ENCODE measurements around the gene JAG1.

The JAG1 gene

DNA sequence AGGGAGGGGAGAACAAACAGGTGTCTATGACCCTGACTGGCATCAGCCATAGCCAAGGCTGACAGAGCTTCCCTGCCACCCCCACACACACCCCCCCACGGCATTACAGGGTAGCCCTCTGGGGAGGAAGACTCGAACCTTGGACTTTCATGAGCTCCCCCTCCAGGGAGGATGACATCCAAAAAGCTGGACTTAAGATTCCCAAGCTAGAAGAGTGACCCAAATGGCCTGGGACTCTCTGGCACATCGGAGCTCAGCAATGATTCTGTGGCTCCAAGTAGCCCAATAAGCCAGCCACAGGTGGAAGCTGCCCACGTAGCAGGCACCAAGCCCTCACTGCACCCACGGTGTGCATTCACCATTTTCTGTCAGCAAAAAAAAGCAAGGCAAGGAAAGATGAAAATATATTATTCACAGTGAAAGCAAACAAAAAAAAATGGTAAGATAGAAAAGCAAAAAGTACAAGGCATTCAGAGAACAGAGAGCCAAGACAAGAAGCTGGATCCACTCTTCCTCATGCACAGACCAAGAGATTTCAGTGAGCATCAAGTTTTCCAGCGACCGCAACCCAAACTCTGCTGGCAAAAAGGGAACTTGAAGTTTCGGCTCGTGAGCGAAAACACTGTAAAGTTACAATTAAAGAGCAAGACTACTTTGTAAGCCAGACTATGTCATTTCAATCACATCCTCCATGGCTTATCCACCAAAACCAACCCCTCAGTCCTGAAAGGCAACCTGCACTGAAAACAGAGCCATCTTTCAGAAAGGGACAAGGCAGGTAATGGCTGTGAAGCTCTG lies 10.9 kb downstream of the JAG1 start:
- no peak for ATAC-seq (replicated peaks; ENCODE audit: extremely low read depth, poor library complexity, severe bottlenecking)
- Mint-ChIP-seq H3K36me3 (ENCODE audit: insufficient read depth) (no peaks in the 10 kb centered on the region), H3K27me3 (peaks cover 76% of the 10 kb centered on the region), H3K27ac (ENCODE audit: low read depth) (no peak overlapping the region), H3K4me3 (no peak overlapping the region), H3K4me1 (no peaks in the 10 kb centered on the region), H3K9me3 (no peaks in the 10 kb centered on the region)
- no peak for DNase-seq (ENCODE audit: low spot score in 2 of 2)

DNA sequence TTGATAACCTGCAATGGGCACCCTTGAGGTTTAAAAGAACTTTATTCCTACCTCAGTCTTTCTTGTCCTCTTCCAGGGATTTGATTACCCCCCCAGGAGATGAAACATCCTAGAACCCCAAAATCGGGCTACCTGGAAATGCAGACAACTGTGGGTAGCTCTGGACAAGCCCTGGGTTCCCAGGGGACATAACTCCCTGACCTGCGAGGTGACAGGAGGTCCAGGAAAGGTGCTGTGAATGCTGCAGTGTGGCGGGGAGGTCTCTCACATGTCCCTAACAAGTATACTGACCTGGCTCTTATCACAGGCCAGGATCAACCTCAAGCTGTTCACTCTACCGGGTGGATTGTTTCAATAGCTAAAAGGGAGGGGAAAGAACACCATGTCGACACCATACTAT lies 11.6 kb downstream of the JAG1 start:
- no peaks in the 10 kb centered on the region for H3K36me3 Mint-ChIP-seq (ENCODE audit: insufficient read depth)
- ATAC-seq (replicated peaks; ENCODE audit: extremely low read depth, poor library complexity, severe bottlenecking) = no peak
- no peak overlapping the region for H3K27ac Mint-ChIP-seq (ENCODE audit: low read depth)
- no peak overlapping the region for H3K4me3 Mint-ChIP-seq
- DNase-seq (ENCODE audit: low spot score in 2 of 2) = no peak
- H3K9me3 Mint-ChIP-seq = no peaks in the 10 kb centered on the region
- H3K4me1 Mint-ChIP-seq = no peaks in the 10 kb centered on the region
- H3K27me3 Mint-ChIP-seq = peaks cover 83% of the 10 kb centered on the region

DNA sequence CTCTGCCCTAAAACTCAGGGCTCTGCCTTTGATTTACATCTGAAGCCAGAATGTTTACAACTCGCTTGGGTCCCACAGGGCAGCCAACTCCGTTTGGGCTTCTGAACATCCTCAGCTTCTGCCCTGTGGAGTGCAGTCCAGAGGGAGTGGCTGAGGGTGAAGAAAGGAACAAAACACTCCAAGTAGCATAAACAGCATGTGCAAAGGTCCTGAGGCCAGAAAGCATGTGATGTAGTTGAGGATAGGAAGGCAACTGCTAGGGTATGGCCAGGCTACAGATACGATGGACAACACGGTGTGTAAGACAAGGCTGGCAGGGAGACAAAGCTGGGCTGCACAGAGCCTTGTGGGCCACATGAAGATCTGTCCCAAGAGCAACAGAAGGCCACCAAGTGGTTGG lies 12.5 kb downstream of the JAG1 start:
- ATAC-seq (replicated peaks; ENCODE audit: extremely low read depth, poor library complexity, severe bottlenecking) (no peak), DNase-seq (ENCODE audit: low spot score in 2 of 2) (no peak)
- no peaks in the 10 kb centered on the region for H3K36me3 Mint-ChIP-seq (ENCODE audit: insufficient read depth)
- H3K4me1 Mint-ChIP-seq = no peaks in the 10 kb centered on the region
- H3K27ac Mint-ChIP-seq (ENCODE audit: low read depth) = no peak overlapping the region
- H3K9me3 Mint-ChIP-seq = no peaks in the 10 kb centered on the region
- H3K4me3 Mint-ChIP-seq = no peak overlapping the region
- H3K27me3 Mint-ChIP-seq = peaks cover 82% of the 10 kb centered on the region

DNA sequence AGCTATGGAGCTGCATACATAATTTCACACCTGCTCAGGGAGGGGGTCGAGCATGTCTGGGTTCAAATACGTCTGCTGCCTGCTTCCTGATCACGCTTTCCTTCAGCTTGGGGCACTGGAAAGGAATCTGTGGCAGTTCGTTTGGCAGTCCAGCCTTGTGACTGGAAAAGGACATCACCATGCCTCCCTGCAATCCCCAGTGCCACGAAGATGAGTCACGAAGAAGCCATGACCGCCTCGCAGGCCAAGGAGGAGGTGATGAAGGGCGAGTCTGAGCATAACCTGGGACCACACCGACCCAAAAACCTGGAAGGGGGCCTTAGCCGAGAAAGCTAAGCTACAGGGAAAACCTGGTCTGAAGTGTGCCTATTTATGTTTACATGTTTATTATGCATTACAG lies 13.1 kb downstream of the JAG1 start:
- DNase-seq (ENCODE audit: low spot score in 2 of 2) (no peak), ATAC-seq (replicated peaks; ENCODE audit: extremely low read depth, poor library complexity, severe bottlenecking) (no peak)
- Mint-ChIP-seq H3K36me3 (ENCODE audit: insufficient read depth) (no peaks in the 10 kb centered on the region), H3K4me3 (no peak overlapping the region), H3K4me1 (no peaks in the 10 kb centered on the region), H3K27ac (ENCODE audit: low read depth) (no peak overlapping the region), H3K27me3 (peaks cover 80% of the 10 kb centered on the region), H3K9me3 (no peaks in the 10 kb centered on the region)

DNA sequence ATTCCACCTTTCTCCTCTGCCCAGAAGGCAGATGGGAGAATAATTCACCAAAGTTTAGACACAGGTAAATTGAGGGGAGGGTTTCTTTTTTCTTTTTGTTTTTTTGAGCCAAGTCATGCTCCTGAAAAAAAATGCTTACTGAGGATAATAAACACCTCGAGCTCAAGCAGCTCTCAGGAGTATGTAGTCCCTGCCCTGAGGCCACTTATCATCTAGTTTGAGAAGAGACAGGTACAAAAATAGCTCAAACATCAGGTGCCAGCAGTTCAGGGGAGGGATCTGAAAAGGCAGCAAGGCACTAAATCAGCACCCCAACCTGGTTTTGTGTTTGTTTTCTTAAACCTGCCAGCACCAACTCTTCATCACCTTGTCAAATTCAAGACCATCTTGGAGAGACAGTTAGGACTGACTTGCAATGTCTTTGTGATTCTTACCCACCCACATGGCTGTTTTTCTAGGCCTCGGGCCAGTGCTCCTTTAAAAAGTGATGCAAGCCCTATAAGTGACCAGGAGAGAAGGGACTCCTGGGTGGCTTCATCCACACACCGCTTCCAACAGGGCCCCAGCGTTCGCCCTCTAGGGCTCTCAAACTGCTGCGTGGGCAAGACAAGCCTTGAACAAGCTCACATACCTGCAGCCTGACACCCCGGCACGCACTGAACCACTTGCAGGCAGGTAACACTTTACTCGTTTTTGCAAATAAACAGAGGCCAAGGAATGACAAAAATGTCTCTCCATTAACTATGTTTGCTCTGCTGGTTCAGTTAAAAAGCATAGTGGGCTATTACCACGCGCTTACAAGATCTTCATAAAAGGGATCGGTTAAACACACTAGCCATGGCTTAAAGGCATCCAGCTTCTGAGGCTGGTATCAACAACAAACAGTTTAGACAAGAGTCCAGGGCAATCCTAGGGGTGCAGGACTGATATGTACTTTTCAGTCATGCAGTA lies 13.9 kb downstream of the JAG1 start:
- H3K4me3 Mint-ChIP-seq = no peak overlapping the region
- no peak overlapping the region for H3K27ac Mint-ChIP-seq (ENCODE audit: low read depth)
- peaks cover 80% of the 10 kb centered on the region for H3K27me3 Mint-ChIP-seq
- H3K36me3 Mint-ChIP-seq (ENCODE audit: insufficient read depth) = no peaks in the 10 kb centered on the region
- H3K9me3 Mint-ChIP-seq = no peaks in the 10 kb centered on the region
- DNase-seq (ENCODE audit: low spot score in 2 of 2) (no peak), ATAC-seq (replicated peaks; ENCODE audit: extremely low read depth, poor library complexity, severe bottlenecking) (no peak)
- no peaks in the 10 kb centered on the region for H3K4me1 Mint-ChIP-seq

DNA sequence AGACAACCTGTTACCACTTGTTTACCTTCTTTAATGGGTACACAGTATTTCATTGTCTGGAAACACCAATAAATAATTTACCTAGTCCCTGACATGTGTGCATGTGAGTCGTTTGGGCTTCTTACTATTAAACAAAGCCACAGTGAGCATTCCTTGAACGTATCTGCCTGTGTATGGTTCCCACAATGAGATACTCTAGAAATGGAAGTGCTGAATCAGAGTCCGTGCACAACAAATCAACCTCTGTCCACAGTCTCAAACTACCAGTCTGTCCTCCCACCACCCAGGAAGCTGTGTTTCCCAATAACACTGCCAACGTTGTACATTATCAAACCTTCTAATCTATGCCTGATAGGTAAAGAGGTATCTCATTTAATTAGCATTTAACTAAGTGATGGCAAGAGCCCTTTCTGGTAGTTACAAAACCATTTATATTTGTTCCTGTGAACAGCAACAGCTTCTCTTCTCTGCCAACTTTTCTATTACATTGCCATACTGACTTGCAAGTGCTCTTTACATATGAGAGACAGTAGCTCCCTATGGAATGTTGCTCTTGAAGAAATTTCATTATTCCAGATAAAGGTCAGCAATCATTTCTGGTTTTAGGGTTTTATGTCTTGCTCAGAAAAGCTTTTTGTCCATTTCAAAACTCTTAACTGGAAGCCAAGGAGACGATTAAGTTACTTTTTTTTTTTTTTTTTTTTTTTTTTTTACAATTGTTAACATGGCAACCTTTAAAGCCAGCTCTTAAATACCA lies 14.7 kb downstream of the JAG1 start:
- no peak for DNase-seq (ENCODE audit: low spot score in 2 of 2)

DNA sequence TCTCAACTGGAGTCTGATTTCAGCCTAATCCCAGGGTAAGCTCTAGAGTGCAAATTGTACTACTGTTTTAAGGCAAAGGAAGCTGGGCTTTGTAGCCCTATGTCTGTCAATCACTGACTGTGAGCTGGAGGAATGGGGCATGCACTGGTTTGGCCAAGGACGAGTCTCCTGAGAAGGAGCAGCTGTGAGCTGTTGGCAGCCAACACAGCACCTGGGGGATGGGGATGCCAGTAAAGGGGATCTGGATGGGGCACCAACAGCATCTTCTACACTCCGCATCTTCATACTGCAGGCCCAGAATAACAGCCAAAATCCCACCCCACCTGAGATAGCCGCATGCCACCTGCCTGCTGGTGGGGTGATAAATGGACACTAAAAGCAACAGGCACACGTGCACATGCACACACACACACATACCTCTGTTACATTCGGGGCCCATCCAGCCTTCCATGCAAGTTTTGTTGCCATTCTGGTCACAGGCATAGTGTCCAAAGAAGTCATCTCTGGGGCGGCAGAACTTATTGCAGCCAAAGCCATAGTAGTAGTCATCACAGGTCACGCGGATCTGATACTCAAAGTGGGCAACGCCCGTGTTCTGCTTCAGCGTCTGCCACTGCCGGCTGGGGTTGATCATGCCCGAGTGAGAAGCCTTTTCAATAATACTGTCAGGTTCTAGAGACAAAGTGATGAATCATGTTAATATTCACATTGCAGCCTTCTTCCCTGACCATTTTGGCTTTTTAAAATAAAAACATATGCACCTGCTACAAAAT lies 15.6 kb downstream of the JAG1 start:
- Mint-ChIP-seq H3K4me3 (no peak overlapping the region), H3K36me3 (ENCODE audit: insufficient read depth) (no peaks in the 10 kb centered on the region), H3K27me3 (peaks cover 76% of the 10 kb centered on the region), H3K4me1 (no peaks in the 10 kb centered on the region), H3K27ac (ENCODE audit: low read depth) (no peak overlapping the region), H3K9me3 (no peaks in the 10 kb centered on the region)
- ATAC-seq (replicated peaks; ENCODE audit: extremely low read depth, poor library complexity, severe bottlenecking) = no peak
- no peak for DNase-seq (ENCODE audit: low spot score in 2 of 2)

More for the DNA sequence above, 14.7 kb downstream of the JAG1 start:
- H3K4me1 Mint-ChIP-seq = no peaks in the 10 kb centered on the region
- no peak overlapping the region for H3K27ac Mint-ChIP-seq (ENCODE audit: low read depth)
- no peaks in the 10 kb centered on the region for H3K9me3 Mint-ChIP-seq
- H3K4me3 Mint-ChIP-seq = no peak overlapping the region
- H3K36me3 Mint-ChIP-seq (ENCODE audit: insufficient read depth) = no peaks in the 10 kb centered on the region
- peaks cover 80% of the 10 kb centered on the region for H3K27me3 Mint-ChIP-seq
- ATAC-seq (replicated peaks; ENCODE audit: extremely low read depth, poor library complexity, severe bottlenecking) = no peak

DNA sequence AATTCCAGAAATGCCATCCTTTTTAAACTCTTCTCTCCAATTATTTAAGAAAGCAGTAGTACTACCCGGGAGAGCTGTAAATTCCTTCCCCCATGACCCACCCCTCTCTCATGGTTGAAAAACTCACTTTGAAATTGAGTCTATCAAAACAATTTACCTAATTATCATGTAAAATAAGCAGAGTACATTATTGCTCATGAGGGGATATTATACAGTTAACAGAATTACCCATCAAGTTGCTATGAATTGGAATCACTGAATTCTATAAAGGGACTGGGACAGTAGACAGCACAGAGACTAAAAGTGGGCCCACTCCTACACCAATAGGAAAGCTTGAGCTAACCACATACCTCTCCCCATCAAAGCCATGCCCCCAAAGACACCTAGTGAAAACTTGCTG lies 16.3 kb downstream of the JAG1 start:
- H3K27ac Mint-ChIP-seq (ENCODE audit: low read depth) = no peak overlapping the region
- H3K36me3 Mint-ChIP-seq (ENCODE audit: insufficient read depth) = no peaks in the 10 kb centered on the region
- ATAC-seq (replicated peaks; ENCODE audit: extremely low read depth, poor library complexity, severe bottlenecking) = no peak
- no peak overlapping the region for H3K4me3 Mint-ChIP-seq
- peaks cover 68% of the 10 kb centered on the region for H3K27me3 Mint-ChIP-seq
- no peak for DNase-seq (ENCODE audit: low spot score in 2 of 2)
- no peaks in the 10 kb centered on the region for H3K9me3 Mint-ChIP-seq
- H3K4me1 Mint-ChIP-seq = no peaks in the 10 kb centered on the region

DNA sequence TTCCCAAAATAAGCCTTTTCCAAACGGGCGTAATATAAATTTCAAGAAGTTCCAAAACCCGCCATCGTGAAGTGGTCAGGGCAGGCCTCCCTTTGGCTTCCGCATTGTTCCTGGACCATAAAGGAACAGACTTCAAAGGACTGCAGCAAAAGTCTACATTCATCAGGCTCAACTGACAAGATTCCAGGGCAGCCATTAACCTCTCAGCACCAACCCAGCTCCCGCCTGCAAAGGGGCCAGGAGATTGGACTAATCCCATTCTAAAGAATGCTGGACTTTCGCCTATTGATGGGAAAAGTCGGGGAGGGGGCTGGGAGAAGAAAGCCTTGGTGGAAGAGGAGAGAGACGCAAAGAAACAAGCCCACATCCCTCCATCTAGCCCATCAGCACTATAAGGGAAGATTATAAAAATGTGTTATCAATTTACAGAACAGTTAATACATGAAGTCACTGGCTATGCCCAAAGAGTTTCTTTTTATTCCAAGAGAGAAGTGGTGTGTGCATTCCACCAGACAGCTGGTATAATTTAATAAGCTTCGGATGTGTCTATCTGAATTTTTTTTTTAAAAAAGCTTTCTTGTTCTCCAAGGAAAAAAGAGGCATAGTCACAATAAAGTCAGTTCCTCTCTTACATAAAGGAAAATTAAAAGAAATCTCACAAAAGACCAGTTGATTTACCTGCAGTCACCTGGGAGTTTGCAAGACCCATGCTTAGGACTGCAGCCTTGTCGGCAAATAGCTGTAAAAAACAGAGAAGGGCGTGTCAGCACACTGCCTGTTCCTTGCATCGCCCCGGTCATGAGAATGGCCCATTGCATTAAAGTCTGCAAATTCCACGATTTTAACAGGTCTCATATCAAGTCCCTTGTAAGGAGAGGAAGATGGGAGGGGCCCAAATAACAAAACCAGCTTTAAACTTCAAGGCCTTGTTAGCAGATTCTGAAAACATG lies 17.8 kb downstream of the JAG1 start:
- no peak overlapping the region for H3K27ac Mint-ChIP-seq (ENCODE audit: low read depth)
- H3K4me1 Mint-ChIP-seq = no peaks in the 10 kb centered on the region
- no peaks in the 10 kb centered on the region for H3K9me3 Mint-ChIP-seq
- no peak for ATAC-seq (replicated peaks; ENCODE audit: extremely low read depth, poor library complexity, severe bottlenecking)
- no peak overlapping the region for H3K4me3 Mint-ChIP-seq
- peaks cover 65% of the 10 kb centered on the region for H3K27me3 Mint-ChIP-seq
- H3K36me3 Mint-ChIP-seq (ENCODE audit: insufficient read depth) = no peaks in the 10 kb centered on the region
- DNase-seq (ENCODE audit: low spot score in 2 of 2) = no peak

DNA sequence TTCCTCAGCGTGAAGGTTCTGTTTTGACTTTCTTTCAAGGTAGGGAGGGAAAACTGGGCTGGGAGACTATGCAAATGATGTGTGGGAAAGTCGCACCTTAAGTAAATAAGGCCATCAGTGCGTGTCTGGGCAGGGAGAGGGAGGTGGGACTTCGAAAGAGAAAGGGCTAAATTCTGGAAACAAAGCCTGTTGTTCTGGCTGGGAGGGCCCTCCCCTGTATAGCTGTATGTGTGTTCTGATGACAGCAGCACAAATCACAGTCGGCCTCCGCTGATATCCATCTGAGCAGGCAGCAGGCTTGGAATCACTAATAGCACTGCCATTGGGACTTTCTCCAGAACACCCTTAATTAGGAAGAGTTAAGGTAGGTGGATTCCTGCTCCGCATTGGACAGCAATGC lies 19.2 kb downstream of the JAG1 start:
- Mint-ChIP-seq H3K4me1 (no peaks in the 10 kb centered on the region), H3K27me3 (peaks cover 67% of the 10 kb centered on the region), H3K9me3 (no peaks in the 10 kb centered on the region), H3K27ac (ENCODE audit: low read depth) (no peak overlapping the region), H3K4me3 (no peak overlapping the region), H3K36me3 (ENCODE audit: insufficient read depth) (no peaks in the 10 kb centered on the region)
- ATAC-seq (replicated peaks; ENCODE audit: extremely low read depth, poor library complexity, severe bottlenecking) = no peak
- DNase-seq (ENCODE audit: low spot score in 2 of 2) = no peak

DNA sequence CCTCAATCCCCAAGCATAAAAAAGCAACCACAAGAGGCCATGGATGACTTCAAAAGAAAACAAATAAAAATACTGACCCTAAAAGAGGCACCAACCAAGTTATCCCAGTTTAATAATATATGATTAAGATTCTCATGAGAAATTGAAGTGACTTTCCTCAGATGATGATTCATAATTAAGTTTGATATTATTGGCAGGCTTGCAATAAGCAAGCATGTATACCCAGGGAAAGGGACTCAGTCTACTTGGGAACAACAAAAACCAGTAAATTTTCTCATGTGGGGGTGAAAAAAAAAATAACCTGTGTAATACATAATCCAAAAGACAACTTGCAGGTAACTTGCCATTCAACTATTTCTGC lies 19.6 kb downstream of the JAG1 start:
- Mint-ChIP-seq H3K27me3 (peaks cover 70% of the 10 kb centered on the region), H3K36me3 (ENCODE audit: insufficient read depth) (no peaks in the 10 kb centered on the region), H3K4me1 (no peaks in the 10 kb centered on the region), H3K4me3 (no peak overlapping the region), H3K27ac (ENCODE audit: low read depth) (no peak overlapping the region), H3K9me3 (no peaks in the 10 kb centered on the region)
- no peak for DNase-seq (ENCODE audit: low spot score in 2 of 2)
- ATAC-seq (replicated peaks; ENCODE audit: extremely low read depth, poor library complexity, severe bottlenecking) = no peak
